Panc1 (cell line): ENCODE measurements around the gene SLC35F4. TPM values are rescaled to one million over a fixed set of nuclear protein-coding genes. Genes with fewer than 3 reads are reported as not detected.

Experiments used
- ATAC-seq: fragments of 200-7000 bp; cut with Tn5 transposase; 2 replicates; pipeline ENCODE4 v1.9.1; 2020; ENCODE audit warnings: mild to moderate bottlenecking, moderate library complexity
- BruUV-seq: library from RNA; stranded (reverse); fragments of 400-500 nt; replicated peaks from 2 replicates; lab custom pipeline; 2021; lab: Mats Ljungman, UMichigan
- CTCF ChIA-PET: fragments of 300-600 bp; sonication (Branson Sonifier 250); formaldehyde crosslinking; loops from one replicate; lab custom pipeline; 2022; ENCODE audit warnings: antibody characterized with exemption; lab: Charles Lee
- POLR2A ChIA-PET: fragments of 300-600 bp; sonication (Branson Sonifier 250); formaldehyde crosslinking; loops from one replicate; lab custom pipeline; 2022; ENCODE audit warnings: antibody characterized with exemption; lab: Charles Lee
- DNase-seq: peaks from one replicate; pipeline ENCODE4 v3.0.0-alpha.2; 2010; ENCODE audit warnings: low read depth, low spot score
- H3K27ac ChIP-seq: 2 replicates; pipeline ENCODE4 v1.5.1; 2011; ENCODE audit warnings: mild to moderate bottlenecking, low read length, inconsistent platforms
- H3K27me3 ChIP-seq: fragments of 200-500 bp; sonication (Bioruptor generic); 2 replicates; pipeline ENCODE4 v1.6.0; 2014; ENCODE audit warnings: low read length, inconsistent platforms; ENCODE audit not compliant: control insufficient read depth, insufficient read depth
- H3K36me3 ChIP-seq: fragments of 200-500 bp; sonication (Bioruptor generic); 2 replicates; pipeline ENCODE4 v1.5.1; 2014; ENCODE audit warnings: inconsistent platforms, mild to moderate bottlenecking, low read length, moderate library complexity; ENCODE audit not compliant: control insufficient read depth, insufficient read depth
- H3K4me1 ChIP-seq: 2 replicates; pipeline ENCODE4 v1.5.1; 2011; ENCODE audit warnings: inconsistent platforms, mild to moderate bottlenecking, low read length, moderate library complexity; ENCODE audit not compliant: control insufficient read depth, insufficient read depth
- H3K4me3 ChIP-seq, 2 experiments: 2 replicates each; pipeline ENCODE4 v1.5.1; 2011 to 2012; ENCODE audit warnings: low read depth in 2 of 2, low read length in 2 of 2, mild to moderate bottlenecking in 2 of 2, inconsistent platforms in 1 of 2, moderate library complexity in 1 of 2
- H3K9me3 ChIP-seq: fragments of 200-500 bp; sonication (Bioruptor generic); 2 replicates; pipeline ENCODE4 v1.5.1; 2014; ENCODE audit warnings: low read depth, mild to moderate bottlenecking, inconsistent platforms, low read length, moderate library complexity; ENCODE audit not compliant: control insufficient read depth, insufficient read depth
- CTCF ChIP-seq: fragments of 450-650 bp; IDR thresholded peaks from 2 replicates; pipeline ENCODE4 v1.5.1; 2017; ENCODE audit warnings: mild to moderate bottlenecking
- POLR2AphosphoS5 ChIP-seq: IDR thresholded peaks from 2 replicates; pipeline ENCODE4 v1.6.1; 2012; ENCODE audit warnings: mild to moderate bottlenecking, low read depth, low read length, moderate library complexity
- SIN3A ChIP-seq: IDR thresholded peaks from 2 replicates; pipeline ENCODE4 v1.6.1; 2012; ENCODE audit warnings: low read depth, mild to moderate bottlenecking, low read length, moderate library complexity, borderline replicate concordance; ENCODE audit not compliant: insufficient read depth
- TCF7L2 ChIP-seq: IDR thresholded peaks from 2 replicates; pipeline ENCODE4 v1.6.1; 2011; ENCODE audit warnings: mild to moderate bottlenecking, low read depth, low read length, inconsistent platforms
- in situ Hi-C: cut with HindIII; loops from 2 replicates; pipeline ENCODE4 v1.10.0; 2016; ENCODE audit warnings: low sequenced_read_pairs, low pct_unique_long_range_greater_than_20kb
- intact Hi-C: fragments of 100-400 bp; cut with micrococcal nuclease; formaldehyde crosslinking; loops from one replicate; pipeline ENCODE4 v1.10.0; 2022; ENCODE audit not compliant: unreplicated experiment
- total RNA-seq: library from RNA; stranded (reverse); gene quantifications from one replicate; pipeline ENCODE4 v1.2.1, GENCODE V29; 2021; ENCODE audit not compliant: unreplicated experiment
- TF ChIP-seq, protein P1 (sequence below), 2 experiments: IDR thresholded peaks; 2 replicates each; pipeline ENCODE4 v1.6.1; 2011 to 2012; ENCODE audit warnings: low read depth in 2 of 2, control low read depth in 1 of 2, low read length in 1 of 2, mild to moderate bottlenecking in 1 of 2, moderate library complexity in 1 of 2; ENCODE audit not compliant: insufficient read depth in 1 of 2

The SLC35F4 gene
- total RNA-seq, 1 experiment from 2014 or later, result not detected

DNA sequence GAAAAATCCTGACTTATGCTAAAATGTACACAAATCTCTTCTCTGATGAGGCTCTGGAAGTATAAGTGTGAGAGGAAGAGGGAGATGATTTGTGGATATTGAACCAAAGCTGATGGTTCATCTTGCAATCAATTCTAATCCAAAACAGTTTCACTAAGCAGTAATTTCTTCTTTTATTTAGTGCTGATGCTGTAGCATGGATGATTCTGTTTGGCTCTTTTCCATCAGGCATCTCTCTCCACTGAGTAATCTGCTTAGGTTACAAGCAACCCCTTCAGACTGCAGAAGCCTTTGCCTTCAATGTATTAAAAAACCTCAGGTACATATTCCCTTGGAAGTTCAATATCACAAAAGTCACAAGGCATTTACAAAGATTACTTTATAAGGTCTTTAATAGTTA, 213.1 kb downstream of the SLC35F4 start:
- H3K4me1 ChIP-seq, result no peaks in the 10 kb centered on the region
- ChIA-PET POLR2A (no interaction called here), CTCF (no interaction called here)
- in situ Hi-C loops (no loop called here), intact Hi-C loops (no loop called here)
- H3K27me3 ChIP-seq, result no peaks in the 10 kb centered on the region
- no peaks in the 10 kb centered on the region for H3K36me3 ChIP-seq
- ATAC-seq (no peak), DNase-seq (no peak)
- no peak overlapping the region for H3K27ac ChIP-seq
- no TSS peak for BruUV-seq
- H3K9me3 ChIP-seq, result no peaks in the 10 kb centered on the region
- TF ChIP-seq TCF7L2 (no peak), CTCF (no peak)
- no peak overlapping the region for H3K4me3 ChIP-seq

GRCh38 chr14:57641776-57642175, 224.1 kb downstream of the SLC35F4 start:
- Histone ChIP-seq H3K36me3 (no peaks in the 10 kb centered on the region), H3K4me3 (no peak overlapping the region), H3K4me1 (no peaks in the 10 kb centered on the region), H3K27me3 (no peaks in the 10 kb centered on the region), H3K27ac (no peak overlapping the region), H3K9me3 (no peaks in the 10 kb centered on the region)
- CTCF ChIA-PET, result no interaction called here
- POLR2A ChIA-PET, result no interaction called here
- DNase-seq, result no peak
- in situ Hi-C loops (no loop called here), intact Hi-C loops (no loop called here)
- no peak for ATAC-seq
- TF ChIP-seq TCF7L2 (no peak), POLR2AphosphoS5 (no peak), CTCF (no peak), SIN3A (no peak)
- TF ChIP-seq, protein P1, sequence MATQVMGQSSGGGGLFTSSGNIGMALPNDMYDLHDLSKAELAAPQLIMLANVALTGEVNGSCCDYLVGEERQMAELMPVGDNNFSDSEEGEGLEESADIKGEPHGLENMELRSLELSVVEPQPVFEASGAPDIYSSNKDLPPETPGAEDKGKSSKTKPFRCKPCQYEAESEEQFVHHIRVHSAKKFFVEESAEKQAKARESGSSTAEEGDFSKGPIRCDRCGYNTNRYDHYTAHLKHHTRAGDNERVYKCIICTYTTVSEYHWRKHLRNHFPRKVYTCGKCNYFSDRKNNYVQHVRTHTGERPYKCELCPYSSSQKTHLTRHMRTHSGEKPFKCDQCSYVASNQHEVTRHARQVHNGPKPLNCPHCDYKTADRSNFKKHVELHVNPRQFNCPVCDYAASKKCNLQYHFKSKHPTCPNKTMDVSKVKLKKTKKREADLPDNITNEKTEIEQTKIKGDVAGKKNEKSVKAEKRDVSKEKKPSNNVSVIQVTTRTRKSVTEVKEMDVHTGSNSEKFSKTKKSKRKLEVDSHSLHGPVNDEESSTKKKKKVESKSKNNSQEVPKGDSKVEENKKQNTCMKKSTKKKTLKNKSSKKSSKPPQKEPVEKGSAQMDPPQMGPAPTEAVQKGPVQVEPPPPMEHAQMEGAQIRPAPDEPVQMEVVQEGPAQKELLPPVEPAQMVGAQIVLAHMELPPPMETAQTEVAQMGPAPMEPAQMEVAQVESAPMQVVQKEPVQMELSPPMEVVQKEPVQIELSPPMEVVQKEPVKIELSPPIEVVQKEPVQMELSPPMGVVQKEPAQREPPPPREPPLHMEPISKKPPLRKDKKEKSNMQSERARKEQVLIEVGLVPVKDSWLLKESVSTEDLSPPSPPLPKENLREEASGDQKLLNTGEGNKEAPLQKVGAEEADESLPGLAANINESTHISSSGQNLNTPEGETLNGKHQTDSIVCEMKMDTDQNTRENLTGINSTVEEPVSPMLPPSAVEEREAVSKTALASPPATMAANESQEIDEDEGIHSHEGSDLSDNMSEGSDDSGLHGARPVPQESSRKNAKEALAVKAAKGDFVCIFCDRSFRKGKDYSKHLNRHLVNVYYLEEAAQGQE (IDR thresholded peaks at IDR 0.05; ENCODE audit: insufficient read depth in 1 of 2, low read depth in 2 of 2, low read length in 1 of 2), result no peak
- BruUV-seq, result no TSS peak

GRCh38 chr14:57640036-57640435, 225.9 kb downstream of the SLC35F4 start:
- POLR2A ChIA-PET, result no interaction called here
- H3K4me3 ChIP-seq, result no peak overlapping the region
- BruUV-seq, result no TSS peak
- in situ Hi-C loops, result no loop called here
- CTCF ChIA-PET, result no interaction called here
- no peak overlapping the region for H3K27ac ChIP-seq
- DNase-seq (no peak), ATAC-seq (no peak)
- TF ChIP-seq POLR2AphosphoS5, result no peak
- TF ChIP-seq, protein P1 (IDR thresholded peaks at IDR 0.05; ENCODE audit: insufficient read depth in 1 of 2, low read depth in 2 of 2, low read length in 1 of 2), result no peak
- no peak for TF ChIP-seq SIN3A
- TF ChIP-seq TCF7L2, result no peak
- no peak for TF ChIP-seq CTCF
- intact Hi-C loops, result no loop called here
- H3K9me3 ChIP-seq, result no peaks in the 10 kb centered on the region
- H3K36me3 ChIP-seq, result no peaks in the 10 kb centered on the region
- H3K27me3 ChIP-seq, result no peaks in the 10 kb centered on the region
- no peaks in the 10 kb centered on the region for H3K4me1 ChIP-seq
